ENCODE data around the gene CFAP299. TPM values are rescaled to one million over a fixed set of nuclear protein-coding genes. Genes with fewer than 3 reads are reported as not detected.

CFAP299 gene
- total and polyA plus RNA-seq, 2 of the 8 experiments (the other 6 are each of a cell fraction or from before 2014, with no cell fraction given) = not detected

GRCh38 chr4:80873571-80873970, 538.0 kb downstream of the CFAP299 start (continued):
- TF ChIP-seq CHD7 (IDR thresholded peaks at IDR 0.05; ENCODE audit: insufficient replicate concordance, low read length) (no peak), EGR1 (IDR thresholded peaks at IDR 0.05; ENCODE audit: borderline replicate concordance, low read depth, low read length) (no peak), SAP30 (IDR thresholded peaks at IDR 0.05; ENCODE audit: insufficient read depth, insufficient replicate concordance, low read length) (no peak), NRF1 (IDR thresholded peaks at IDR 0.05; ENCODE audit: low read depth, low read length) (no peak), NANOG (IDR thresholded peaks at IDR 0.05; ENCODE audit: insufficient read depth, low read depth, low read length, poor library complexity, severe bottlenecking) (no peak), CTCF (IDR thresholded peaks at IDR 0.05; ENCODE audit: control extremely low read depth in 1 of 3, insufficient read depth in 1 of 3, low read depth in 1 of 3, low read length in 3 of 3) (no peak), SP1 (IDR thresholded peaks at IDR 0.05; ENCODE audit: low read depth, low read length) (no peak), CHD2 (IDR thresholded peaks at IDR 0.05; ENCODE audit: low read length) (no peak), GABPA (IDR thresholded peaks at IDR 0.05; ENCODE audit: borderline replicate concordance, insufficient read depth, low read length) (no peak)
